Neural cell (in vitro differentiated cells): ENCODE results near the gene TANGO6. TPM values are rescaled to one million over a fixed set of nuclear protein-coding genes. Genes with fewer than 3 reads are reported as not detected.

Experiments
- H2AFZ ChIP-seq: fragments of 200-600, 300-800 bp; sonication (generic), shearing (Covaris generic); 2 replicates; pipeline ENCODE4 v1.6.0; 2014; ENCODE audit warnings: low read depth, mild to moderate bottlenecking, antibody characterized with exemption, low read length, moderate library complexity
- H3F3A ChIP-seq: fragments of 200-600 bp; shearing (Covaris generic); 2 replicates; pipeline ENCODE4 v1.6.1; 2016; ENCODE audit warnings: mild to moderate bottlenecking, moderate library complexity, mixed read lengths, antibody characterized with exemption, low read length; ENCODE audit not compliant: insufficient read depth, poor library complexity, severe bottlenecking
- H3K27ac ChIP-seq: fragments of 200-600, 300-800 bp; sonication (generic), shearing (Covaris generic); 2 replicates; pipeline ENCODE4 v1.5.1; 2014; ENCODE audit warnings: mild to moderate bottlenecking, low read length, moderate library complexity
- H3K27me3 ChIP-seq: fragments of 300-800, 200-600 bp; sonication (generic), shearing (Covaris generic); 2 replicates; pipeline ENCODE4 v1.6.0; 2014; ENCODE audit warnings: mild to moderate bottlenecking, low read depth, low read length, moderate library complexity; ENCODE audit not compliant: insufficient read depth
- H3K36me3 ChIP-seq: fragments of 300-800, 200-600 bp; sonication (generic), shearing (Covaris generic); 2 replicates; pipeline ENCODE4 v1.5.1; 2014; ENCODE audit warnings: mild to moderate bottlenecking, antibody characterized with exemption, low read length, moderate library complexity; ENCODE audit not compliant: insufficient read depth
- H3K4me2 ChIP-seq: fragments of 300-800, 200-600 bp; sonication (generic), shearing (Covaris generic); 2 replicates; pipeline ENCODE4 v1.6.0; 2014; ENCODE audit warnings: mild to moderate bottlenecking, low read length
- H3K4me3 ChIP-seq: fragments of 300-800, 200-600 bp; sonication (generic), shearing (Covaris generic); 2 replicates; pipeline ENCODE4 v1.5.1; 2014; ENCODE audit warnings: mild to moderate bottlenecking, low read length, moderate library complexity
- H3K79me2 ChIP-seq: fragments of 200-600 bp; shearing (Covaris generic); replicated peaks from 2 replicates; pipeline ENCODE4 v1.6.0; 2014; ENCODE audit warnings: mild to moderate bottlenecking, low read length, moderate library complexity; ENCODE audit not compliant: insufficient read depth
- H3K9ac ChIP-seq: fragments of 300-800, 200-600 bp; sonication (generic), shearing (Covaris generic); 2 replicates; pipeline ENCODE4 v1.6.1; 2016; ENCODE audit warnings: mild to moderate bottlenecking, low read length, mixed read lengths
- H3K9me2 ChIP-seq: fragments of 200-600 bp; shearing (Covaris generic); 2 replicates; pipeline ENCODE4 v1.6.1; 2016; ENCODE audit warnings: mild to moderate bottlenecking, low read length, mixed read lengths; ENCODE audit not compliant: insufficient read depth
- H3K9me3 ChIP-seq: fragments of 200-600, 300-800 bp; sonication (generic), shearing (Covaris generic); 2 replicates; pipeline ENCODE4 v1.6.1; 2016; ENCODE audit warnings: mild to moderate bottlenecking, mixed run types, low read length, moderate library complexity, mixed read lengths
- H4K20me1 ChIP-seq: fragments of 200-600 bp; shearing (Covaris generic); 2 replicates; pipeline ENCODE4 v1.6.1; 2016; ENCODE audit warnings: mild to moderate bottlenecking, mixed run types; ENCODE audit not compliant: insufficient read depth
- EP300 ChIP-seq: fragments of 450-650 bp; conservative IDR thresholded peaks from 2 replicates; pipeline ENCODE4 v1.6.1; 2014; ENCODE audit warnings: antibody characterized with exemption, mild to moderate bottlenecking, moderate library complexity; ENCODE audit not compliant: poor library complexity, severe bottlenecking
- EZH2 ChIP-seq: fragments of 200-600, 300-800 bp; shearing (Covaris generic), sonication (generic); IDR thresholded peaks from 2 replicates; pipeline ENCODE4 v1.6.1; 2014; ENCODE audit warnings: antibody characterized with exemption, low read length, borderline replicate concordance, mild to moderate bottlenecking; ENCODE audit not compliant: insufficient read depth, poor library complexity, severe bottlenecking
- MXI1 ChIP-seq: fragments of 450-650 bp; conservative IDR thresholded peaks from 2 replicates; pipeline ENCODE4 v1.6.1; 2014; ENCODE audit warnings: antibody characterized with exemption, mild to moderate bottlenecking; ENCODE audit not compliant: poor library complexity, severe bottlenecking
- POLR2AphosphoS5 ChIP-seq: IDR thresholded peaks from 2 replicates; pipeline ENCODE4 v1.6.1; 2012
- RAD21 ChIP-seq: fragments of 450-650 bp; conservative IDR thresholded peaks from 2 replicates; pipeline ENCODE4 v1.6.1; 2014; ENCODE audit warnings: antibody characterized with exemption, mild to moderate bottlenecking, moderate library complexity
- SMC3 ChIP-seq: fragments of 450-650 bp; conservative IDR thresholded peaks from 2 replicates; pipeline ENCODE4 v1.6.1; 2014; ENCODE audit warnings: antibody characterized with exemption, mild to moderate bottlenecking, moderate library complexity; ENCODE audit not compliant: poor library complexity
- TAF1 ChIP-seq: IDR thresholded peaks from 2 replicates; pipeline ENCODE4 v1.6.1; 2012; ENCODE audit warnings: low read depth
- polyA plus RNA-seq: library from polyadenylated mRNA; depleted of rRNA; stranded (reverse); fragments of >200 nt; gene quantifications from 2 replicates; pipeline ENCODE4 v1.2.3, GENCODE V29; 2014
- TF ChIP-seq, protein P1 (sequence below): IDR thresholded peaks from 2 replicates; pipeline ENCODE4 v1.6.1; 2012; ENCODE audit warnings: borderline replicate concordance
- TF ChIP-seq, protein P2 (sequence below): fragments of 450-650 bp; IDR thresholded peaks from 2 replicates; pipeline ENCODE4 v1.5.1; 2014; ENCODE audit warnings: antibody characterized with exemption, mild to moderate bottlenecking, moderate library complexity; ENCODE audit not compliant: poor library complexity, severe bottlenecking

Gene TANGO6
- polyA plus RNA-seq, 1 donor from 2014 or later: 9.5 TPM

DNA sequence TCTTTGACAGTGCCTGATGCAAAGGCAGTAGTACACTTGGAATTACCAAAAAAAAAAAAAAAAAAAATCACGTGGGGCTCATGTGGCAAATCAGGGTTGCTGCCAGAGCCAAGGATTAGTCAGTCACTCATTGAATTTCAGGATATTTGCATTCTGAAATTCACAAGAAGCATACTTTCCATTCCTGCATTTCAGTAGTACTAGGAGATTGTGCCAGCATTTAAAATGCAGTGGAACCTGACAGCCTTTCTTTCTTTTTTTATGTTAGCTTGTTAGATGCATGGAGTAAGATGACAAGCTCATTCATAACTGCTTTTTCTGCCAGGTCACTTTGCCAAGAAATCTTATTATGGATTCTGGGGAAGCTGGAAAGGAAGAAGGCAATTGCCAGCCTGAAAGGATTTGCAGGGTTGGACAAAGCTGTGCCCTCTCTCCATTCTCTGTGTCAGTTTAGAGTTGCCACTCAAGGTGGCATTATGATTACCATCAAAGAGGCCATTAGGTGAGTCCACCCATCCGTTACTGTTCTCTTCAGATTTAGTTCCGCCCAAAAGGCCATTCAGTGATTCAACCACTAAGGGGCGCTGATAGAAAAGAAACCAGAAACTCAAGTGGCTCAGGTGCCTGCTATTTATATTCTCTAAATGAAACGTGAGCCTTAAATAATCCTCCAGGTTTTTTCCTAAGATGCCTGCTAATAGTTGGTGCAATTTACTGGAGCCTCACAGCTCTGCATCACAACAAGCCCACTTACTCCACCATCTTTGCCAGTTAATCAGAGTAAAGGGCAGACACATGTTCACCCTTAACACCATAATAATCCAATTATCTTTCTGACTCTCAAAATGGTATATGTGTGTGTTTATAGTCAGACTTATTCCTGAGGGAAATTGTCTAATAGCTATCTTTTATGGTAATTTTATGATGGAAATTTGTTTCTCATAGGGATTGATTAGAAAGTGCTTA, 59.0 kb downstream of the TANGO6 start:
- H3K4me2 ChIP-seq: no peak overlapping the region
- H3K27me3 ChIP-seq: no peaks in the 10 kb centered on the region
- H3K9me2 ChIP-seq: no peaks in the 10 kb centered on the region
- H3K79me2 ChIP-seq: no peaks in the 10 kb centered on the region
- H3F3A ChIP-seq: no peaks in the 10 kb centered on the region
- H3K4me3 ChIP-seq: peak overlapping the region; percentile 12
- H3K9me3 ChIP-seq: no peaks in the 10 kb centered on the region
- H4K20me1 ChIP-seq: no peaks in the 10 kb centered on the region
- peak overlapping the region; percentile 57 for H3K27ac ChIP-seq
- H2AFZ ChIP-seq: no peak overlapping the region
- peak overlapping the region; percentile 23 for H3K9ac ChIP-seq
- peak; percentile 20 for TF ChIP-seq EP300
- no peak for TF ChIP-seq EZH2
- peak; percentile 98 for TF ChIP-seq SMC3
- peak; percentile 43 for TF ChIP-seq MXI1
- TF ChIP-seq, protein P1, sequence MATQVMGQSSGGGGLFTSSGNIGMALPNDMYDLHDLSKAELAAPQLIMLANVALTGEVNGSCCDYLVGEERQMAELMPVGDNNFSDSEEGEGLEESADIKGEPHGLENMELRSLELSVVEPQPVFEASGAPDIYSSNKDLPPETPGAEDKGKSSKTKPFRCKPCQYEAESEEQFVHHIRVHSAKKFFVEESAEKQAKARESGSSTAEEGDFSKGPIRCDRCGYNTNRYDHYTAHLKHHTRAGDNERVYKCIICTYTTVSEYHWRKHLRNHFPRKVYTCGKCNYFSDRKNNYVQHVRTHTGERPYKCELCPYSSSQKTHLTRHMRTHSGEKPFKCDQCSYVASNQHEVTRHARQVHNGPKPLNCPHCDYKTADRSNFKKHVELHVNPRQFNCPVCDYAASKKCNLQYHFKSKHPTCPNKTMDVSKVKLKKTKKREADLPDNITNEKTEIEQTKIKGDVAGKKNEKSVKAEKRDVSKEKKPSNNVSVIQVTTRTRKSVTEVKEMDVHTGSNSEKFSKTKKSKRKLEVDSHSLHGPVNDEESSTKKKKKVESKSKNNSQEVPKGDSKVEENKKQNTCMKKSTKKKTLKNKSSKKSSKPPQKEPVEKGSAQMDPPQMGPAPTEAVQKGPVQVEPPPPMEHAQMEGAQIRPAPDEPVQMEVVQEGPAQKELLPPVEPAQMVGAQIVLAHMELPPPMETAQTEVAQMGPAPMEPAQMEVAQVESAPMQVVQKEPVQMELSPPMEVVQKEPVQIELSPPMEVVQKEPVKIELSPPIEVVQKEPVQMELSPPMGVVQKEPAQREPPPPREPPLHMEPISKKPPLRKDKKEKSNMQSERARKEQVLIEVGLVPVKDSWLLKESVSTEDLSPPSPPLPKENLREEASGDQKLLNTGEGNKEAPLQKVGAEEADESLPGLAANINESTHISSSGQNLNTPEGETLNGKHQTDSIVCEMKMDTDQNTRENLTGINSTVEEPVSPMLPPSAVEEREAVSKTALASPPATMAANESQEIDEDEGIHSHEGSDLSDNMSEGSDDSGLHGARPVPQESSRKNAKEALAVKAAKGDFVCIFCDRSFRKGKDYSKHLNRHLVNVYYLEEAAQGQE: no peak
- peak; percentile 98 for TF ChIP-seq RAD21
- TF ChIP-seq POLR2AphosphoS5: no peak
- TF ChIP-seq TAF1: no peak
- TF ChIP-seq, protein P2, sequence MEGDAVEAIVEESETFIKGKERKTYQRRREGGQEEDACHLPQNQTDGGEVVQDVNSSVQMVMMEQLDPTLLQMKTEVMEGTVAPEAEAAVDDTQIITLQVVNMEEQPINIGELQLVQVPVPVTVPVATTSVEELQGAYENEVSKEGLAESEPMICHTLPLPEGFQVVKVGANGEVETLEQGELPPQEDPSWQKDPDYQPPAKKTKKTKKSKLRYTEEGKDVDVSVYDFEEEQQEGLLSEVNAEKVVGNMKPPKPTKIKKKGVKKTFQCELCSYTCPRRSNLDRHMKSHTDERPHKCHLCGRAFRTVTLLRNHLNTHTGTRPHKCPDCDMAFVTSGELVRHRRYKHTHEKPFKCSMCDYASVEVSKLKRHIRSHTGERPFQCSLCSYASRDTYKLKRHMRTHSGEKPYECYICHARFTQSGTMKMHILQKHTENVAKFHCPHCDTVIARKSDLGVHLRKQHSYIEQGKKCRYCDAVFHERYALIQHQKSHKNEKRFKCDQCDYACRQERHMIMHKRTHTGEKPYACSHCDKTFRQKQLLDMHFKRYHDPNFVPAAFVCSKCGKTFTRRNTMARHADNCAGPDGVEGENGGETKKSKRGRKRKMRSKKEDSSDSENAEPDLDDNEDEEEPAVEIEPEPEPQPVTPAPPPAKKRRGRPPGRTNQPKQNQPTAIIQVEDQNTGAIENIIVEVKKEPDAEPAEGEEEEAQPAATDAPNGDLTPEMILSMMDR: peak; percentile 98
- no peaks in the 10 kb centered on the region for H3K36me3 ChIP-seq

DNA sequence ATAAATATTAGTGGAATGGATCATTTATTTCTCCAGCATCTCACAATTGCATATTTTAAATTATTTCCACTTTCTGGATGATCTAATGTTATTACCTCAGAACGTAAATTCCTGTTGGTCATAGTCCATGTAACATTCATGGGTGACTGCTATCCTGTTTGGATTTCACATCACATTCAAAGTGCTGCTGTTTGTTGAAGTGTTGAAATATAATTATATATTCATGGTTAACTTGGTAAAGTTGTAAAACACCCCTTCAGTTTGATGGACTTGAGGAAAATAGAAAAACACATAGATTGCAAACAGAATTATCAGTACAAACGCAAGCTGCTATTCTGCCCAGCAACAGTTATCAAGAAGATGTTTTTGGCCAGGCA, 59.6 kb downstream of the TANGO6 start:
- Histone ChIP-seq H2AFZ (no peak overlapping the region), H3K27ac (peak overlapping the region; percentile 57)

More for the DNA sequence above, 59.6 kb downstream of the TANGO6 start:
- Histone ChIP-seq H3K4me2 (no peak overlapping the region), H4K20me1 (no peaks in the 10 kb centered on the region), H3K9ac (peak overlapping the region; percentile 23), H3K27me3 (no peaks in the 10 kb centered on the region), H3K9me3 (no peaks in the 10 kb centered on the region), H3K36me3 (no peaks in the 10 kb centered on the region), H3F3A (peaks cover 4% of the 10 kb centered on the region), H3K4me3 (peak overlapping the region; percentile 12), H3K79me2 (no peaks in the 10 kb centered on the region), H3K9me2 (no peaks in the 10 kb centered on the region)
- TF ChIP-seq, protein P2: no peak
- TF ChIP-seq EZH2 (no peak), TAF1 (no peak), SMC3 (no peak)
- TF ChIP-seq, protein P1: no peak
